22Rv1 (cell line): Measurements from ENCODE around the gene PCDHGA6.
A peak's percentile ranks its signal among the peaks of the same experiment; 100 is the strongest.

Source experiments
- ZFX ChIP-seq: fragments of 450-650 bp; IDR thresholded peaks from 2 replicates; pipeline ENCODE4 v1.6.1; 2017; ENCODE audit warnings: antibody characterized with exemption, borderline replicate concordance
- TF ChIP-seq, protein P1 (sequence below): fragments of 450-650 bp; IDR thresholded peaks from 2 replicates; pipeline ENCODE4 v1.5.1; 2017; ENCODE audit warnings: mild to moderate bottlenecking

DNA sequence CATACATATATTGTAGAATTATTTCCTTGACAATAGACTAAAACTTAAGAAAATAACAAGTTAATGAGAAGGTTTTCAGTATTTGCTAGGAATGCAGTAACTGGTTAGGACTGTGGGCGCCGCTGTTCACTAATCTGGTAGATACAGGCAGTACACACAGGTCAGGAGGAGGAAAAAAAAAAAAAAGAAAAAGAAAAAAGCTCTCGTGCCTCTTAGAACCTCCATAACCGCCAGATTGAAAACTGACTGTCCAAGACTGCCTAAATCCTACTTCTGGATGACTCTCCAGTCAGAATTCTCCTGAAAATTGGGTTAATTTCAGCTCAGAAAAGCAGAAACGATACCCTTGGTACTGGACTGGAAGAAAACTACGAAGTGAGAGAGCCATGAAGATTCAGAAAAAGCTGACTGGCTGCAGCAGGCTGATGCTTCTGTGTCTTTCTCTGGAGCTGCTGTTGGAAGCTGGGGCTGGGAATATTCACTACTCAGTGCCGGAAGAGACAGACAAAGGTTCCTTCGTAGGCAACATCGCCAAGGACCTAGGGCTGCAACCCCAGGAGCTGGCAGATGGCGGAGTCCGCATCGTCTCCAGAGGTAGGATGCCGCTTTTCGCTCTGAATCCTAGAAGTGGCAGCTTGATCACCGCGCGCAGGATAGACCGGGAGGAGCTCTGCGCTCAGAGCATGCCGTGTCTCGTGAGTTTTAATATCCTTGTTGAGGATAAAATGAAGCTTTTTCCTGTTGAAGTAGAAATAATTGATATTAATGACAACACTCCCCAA lies 43.2 kb upstream of the PCDHGA6 start, which contains the start of gene PCDHGA1:
- TF ChIP-seq, protein P1, sequence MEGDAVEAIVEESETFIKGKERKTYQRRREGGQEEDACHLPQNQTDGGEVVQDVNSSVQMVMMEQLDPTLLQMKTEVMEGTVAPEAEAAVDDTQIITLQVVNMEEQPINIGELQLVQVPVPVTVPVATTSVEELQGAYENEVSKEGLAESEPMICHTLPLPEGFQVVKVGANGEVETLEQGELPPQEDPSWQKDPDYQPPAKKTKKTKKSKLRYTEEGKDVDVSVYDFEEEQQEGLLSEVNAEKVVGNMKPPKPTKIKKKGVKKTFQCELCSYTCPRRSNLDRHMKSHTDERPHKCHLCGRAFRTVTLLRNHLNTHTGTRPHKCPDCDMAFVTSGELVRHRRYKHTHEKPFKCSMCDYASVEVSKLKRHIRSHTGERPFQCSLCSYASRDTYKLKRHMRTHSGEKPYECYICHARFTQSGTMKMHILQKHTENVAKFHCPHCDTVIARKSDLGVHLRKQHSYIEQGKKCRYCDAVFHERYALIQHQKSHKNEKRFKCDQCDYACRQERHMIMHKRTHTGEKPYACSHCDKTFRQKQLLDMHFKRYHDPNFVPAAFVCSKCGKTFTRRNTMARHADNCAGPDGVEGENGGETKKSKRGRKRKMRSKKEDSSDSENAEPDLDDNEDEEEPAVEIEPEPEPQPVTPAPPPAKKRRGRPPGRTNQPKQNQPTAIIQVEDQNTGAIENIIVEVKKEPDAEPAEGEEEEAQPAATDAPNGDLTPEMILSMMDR = peak; percentile 86
- no peak for TF ChIP-seq ZFX
